NCI-H1436 (cell line): ENCODE results near the gene CORO2B.

Experiments
- DNase-seq: peaks from one replicate; lab custom pipeline; 2025; lab: John Stamatoyannopoulos, UW

Gene CORO2B

GRCh38 chr15:68572921-68573320, 5.9 kb upstream of the CORO2B start:
- no peak for DNase-seq

- DNase-seq = no peak
Observed at GRCh38 chr15:68574046-68574445, 4.7 kb upstream of the CORO2B start.

DNA sequence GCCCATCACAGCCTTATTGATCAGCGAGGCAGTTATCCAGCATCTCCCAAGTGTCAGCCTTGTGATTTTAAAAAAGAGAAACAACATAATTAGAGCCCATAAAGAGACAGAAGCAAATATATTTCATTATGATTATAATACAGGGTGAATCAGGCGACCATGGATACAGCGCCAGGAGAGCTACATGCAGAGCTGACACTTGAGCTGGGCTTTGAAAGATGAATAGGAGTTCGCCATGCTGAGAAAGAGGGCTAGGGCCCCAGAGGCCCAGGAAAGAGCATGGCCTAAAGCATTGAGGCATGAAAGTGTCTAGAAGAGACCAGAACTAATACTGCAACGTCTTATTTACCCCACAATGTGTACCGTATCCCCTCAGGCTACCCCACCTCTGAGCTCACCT, 4.2 kb upstream of the CORO2B start:
- DNase-seq = no peak

DNA sequence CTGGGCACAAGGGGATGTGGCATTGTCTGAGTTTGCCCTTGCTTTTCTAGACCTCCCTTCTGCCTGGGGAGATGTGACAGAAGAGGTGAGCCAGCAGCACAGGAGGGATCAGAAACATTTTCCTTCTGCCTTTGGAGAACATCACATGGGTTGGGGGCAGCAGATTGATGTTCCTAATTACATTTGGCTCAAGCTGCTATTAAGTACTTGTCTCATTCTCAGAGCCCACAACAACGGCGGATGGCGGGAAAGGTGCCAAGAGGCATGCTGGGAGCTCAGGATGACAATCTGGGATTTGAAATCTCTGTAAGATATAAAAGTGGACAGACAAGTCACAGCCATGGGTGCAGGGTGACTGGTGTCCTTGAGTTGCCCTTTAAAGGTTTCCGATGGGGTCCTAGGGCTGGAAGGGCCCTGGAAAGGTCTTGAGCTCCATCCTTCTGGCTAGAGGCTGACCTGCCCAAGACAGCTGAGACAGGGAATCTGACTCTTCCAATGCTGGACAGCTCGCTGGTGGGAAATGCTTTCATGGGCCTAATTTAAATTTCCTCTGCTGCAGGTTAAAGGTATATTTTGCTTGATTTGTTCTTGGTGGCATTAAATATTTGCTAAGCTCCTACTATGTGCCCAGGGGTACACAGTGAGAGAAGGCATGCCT, 2.4 kb upstream of the CORO2B start:
- no peak for DNase-seq

- peak; percentile 39 for DNase-seq
Observed at GRCh38 chr15:68578175-68578979, 416 bp upstream of the CORO2B start.

DNA sequence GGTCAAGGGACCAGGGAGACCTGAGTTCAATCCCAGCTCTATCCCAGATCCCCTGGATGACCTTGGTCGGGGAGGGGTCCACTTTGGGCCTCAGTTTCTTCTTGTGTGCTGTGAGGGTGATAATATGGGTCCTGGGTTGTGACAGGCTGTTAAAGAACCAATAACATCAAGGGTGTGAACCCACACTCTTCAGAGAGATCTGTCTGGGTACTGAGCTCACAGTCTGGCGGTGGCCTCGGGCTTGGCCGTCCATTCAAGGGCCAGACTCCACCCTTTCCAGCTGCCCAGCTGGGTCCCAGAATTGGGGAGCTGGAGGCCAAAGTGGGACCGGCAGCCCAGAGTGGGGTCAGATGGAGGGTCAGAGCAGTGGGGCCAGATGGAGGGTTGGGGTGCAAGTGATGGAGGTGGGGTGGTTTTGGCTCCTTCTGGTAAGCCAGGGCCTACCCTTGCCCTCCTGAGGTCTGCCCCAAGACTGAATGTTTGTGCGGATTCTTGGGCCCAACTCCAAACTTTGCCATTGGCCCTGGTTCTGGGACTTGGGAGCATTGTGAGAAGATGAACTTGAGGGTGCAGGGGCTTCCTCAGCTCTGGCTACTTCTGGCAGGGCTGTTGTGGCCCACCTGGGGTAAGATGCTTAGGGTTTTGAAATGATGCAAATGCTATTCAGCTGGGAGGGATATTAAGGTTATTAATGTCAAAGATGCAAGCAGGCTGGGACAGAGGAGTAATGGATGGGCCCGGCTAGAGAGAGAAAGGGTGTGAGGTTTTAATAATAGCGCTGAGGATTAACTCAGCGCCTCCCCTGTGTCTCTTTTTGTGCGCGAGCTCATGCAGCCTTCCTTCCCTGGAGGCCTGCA, 1.5 kb downstream of the CORO2B start:
- DNase-seq = no peak

DNA sequence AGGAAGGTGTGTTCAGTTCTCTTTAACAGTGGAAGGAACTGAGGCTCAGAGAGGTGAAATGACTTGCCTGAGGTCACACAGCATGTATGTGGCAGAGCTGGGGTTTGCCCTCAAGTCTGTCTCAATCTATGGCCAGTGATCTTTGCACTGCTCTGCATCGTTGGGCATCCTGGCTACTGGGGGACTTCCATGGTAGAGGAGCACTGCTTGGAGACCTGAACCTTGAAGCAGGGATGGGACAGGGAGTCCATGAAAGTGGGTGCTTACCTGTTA, 2.0 kb downstream of the CORO2B start:
- DNase-seq = no peak

DNA sequence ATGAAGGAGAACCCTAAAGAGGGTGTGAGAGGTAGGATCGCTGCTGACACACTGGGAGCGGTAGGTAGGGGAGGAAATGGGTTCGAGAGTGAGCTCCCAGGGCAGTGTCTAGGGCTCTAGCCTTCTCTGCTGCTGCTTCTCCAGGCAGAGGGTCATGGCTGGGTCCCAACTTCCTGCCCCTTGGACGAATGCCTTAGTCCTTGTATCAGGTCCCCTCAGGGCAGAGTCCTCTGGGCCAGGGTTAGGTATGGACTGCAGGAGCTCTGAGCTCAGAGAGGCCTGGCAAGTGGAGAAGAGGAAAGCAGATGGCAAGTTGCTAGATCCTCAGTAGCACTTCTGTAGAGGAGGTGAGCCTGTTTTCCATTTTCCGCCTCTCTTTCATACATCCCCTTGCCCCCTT, 2.9 kb downstream of the CORO2B start:
- no peak for DNase-seq

DNA sequence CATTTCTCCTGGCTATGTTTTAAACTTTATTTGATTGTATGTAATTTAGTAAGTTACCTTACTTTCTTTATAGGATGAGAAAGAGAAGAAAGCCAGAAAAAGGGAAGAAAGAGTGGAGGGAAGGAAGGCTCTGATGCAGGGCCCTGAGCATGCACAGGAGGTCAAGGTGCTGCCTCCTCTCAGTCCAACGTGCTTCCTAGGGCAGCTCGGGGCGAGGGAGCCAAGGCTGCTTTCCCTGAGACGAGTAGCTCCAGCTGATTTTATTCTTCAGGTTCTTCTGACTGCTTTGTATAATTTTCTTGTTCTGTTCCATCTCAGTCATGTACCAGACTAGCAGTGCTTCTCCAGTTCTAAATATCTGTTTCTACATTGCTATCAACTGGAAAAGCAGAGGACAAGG, 3.4 kb downstream of the CORO2B start:
- DNase-seq = no peak

- no peak for DNase-seq
Observed at GRCh38 chr15:68582864-68583263, 4.1 kb downstream of the CORO2B start.

- no peak for DNase-seq
Observed at GRCh38 chr15:68583321-68583720, 4.5 kb downstream of the CORO2B start.

- no peak for DNase-seq
Observed at GRCh38 chr15:68583936-68584755, 5.4 kb downstream of the CORO2B start.

GRCh38 chr15:68584756-68585573, 6.2 kb downstream of the CORO2B start:
- DNase-seq = peak; percentile 42

DNA sequence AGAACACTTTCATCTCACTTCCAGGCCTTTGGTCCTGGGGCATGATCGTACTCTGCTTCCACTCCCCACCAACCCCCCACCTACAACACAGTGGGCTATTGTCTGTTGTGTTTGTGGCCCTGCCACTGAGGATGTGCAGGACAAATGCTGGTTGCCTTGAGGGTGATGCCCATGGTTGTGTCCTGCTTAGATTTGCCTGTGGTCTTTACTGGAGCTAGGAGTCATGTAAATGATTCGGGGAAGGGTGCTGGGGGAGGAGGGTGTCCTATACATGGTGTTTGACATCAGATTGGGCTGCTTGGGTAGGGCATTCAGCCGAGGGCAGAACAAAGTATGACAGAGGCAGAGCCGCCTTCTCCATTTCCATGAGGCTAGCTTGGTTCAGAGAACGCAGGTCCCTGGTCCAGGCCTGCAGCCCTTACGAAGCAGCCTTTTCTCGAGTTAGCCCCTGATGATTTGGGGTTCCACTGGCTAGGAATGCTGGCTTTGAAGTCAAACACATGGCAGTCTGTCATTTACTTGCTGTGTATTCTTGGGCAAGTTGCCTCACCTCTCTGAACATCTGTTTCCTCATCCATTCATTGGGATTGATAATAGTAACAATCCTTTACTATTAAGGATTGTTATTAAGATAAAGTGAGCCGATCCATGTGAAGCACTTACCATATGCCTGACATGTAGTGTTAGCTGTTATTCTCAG, 6.9 kb downstream of the CORO2B start:
- no peak for DNase-seq

DNA sequence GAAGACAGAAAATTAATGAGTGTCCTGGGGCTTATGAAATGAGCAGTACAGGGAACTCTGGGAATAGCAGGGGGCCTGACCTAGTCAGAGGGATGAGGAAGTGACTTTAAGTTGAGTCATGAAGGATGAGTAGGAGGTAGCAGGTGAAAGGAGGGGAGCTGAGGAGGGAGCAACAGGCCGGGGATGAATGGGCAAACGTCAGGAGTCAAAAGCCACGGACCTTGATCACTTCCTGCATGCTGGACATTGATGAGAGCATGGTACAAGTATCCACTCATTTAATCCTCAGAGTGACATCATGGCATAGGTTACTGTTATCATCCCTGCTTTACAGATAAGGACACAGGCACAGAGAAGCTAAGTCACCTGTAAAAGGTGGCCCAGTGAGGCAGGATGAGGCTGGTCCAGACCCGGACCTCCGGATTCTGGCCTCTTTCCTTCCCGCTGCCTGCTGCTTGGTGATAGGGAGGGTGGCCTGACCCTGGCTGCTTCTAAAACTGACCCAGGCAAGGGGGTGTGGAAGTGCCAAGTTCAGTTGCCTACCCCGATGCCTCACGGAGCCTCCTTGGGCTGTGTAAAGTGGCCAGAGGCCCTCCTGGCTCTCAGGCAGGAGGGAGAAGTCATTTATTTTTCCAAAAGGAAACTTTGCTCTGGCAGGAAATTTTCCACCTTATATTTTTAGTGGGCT, 7.6 kb downstream of the CORO2B start:
- no peak for DNase-seq

- no peak for DNase-seq
Observed at GRCh38 chr15:68587769-68588385, 9.1 kb downstream of the CORO2B start.

DNA sequence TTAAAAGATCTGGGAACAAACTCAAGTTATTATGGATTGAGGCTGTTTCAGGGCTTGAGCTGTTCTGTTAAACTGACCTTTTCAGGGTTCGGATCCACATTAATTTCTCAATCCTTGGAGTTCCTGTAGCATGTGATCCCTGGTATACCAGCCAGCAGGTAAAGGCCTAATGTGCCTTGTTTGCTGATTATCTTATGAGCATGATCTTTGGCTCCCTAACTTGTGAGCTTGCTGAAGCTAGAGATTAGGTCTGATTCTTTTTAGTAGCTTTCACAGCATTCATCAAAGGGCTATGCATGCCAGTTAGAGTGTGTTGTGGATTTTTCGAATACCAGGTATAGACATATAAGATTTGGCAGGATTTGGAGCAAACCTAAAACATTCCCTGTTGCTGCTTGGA, 10.3 kb downstream of the CORO2B start:
- no peak for DNase-seq

- no peak for DNase-seq
Observed at GRCh38 chr15:68589783-68590710, 11.3 kb downstream of the CORO2B start.
